Esophagus squamous epithelium (tissue), 5 donors: Measurements from ENCODE around the gene RPL18A. TPM values are rescaled to one million over a fixed set of nuclear protein-coding genes. Genes with fewer than 3 reads are reported as not detected.

ENCODE experiments used
- DNase-seq: peaks from one replicate; lab custom pipeline; 2025; lab: John Stamatoyannopoulos, UW
- H3K27ac ChIP-seq, 4 donors: fragments of 200-600 bp; sonication (generic); one replicate each; pipeline ENCODE4 v1.5.1; 2016 to 2019; ENCODE audit warnings: mild to moderate bottlenecking in 1 of 4
- H3K27me3 ChIP-seq, 4 donors: fragments of 200-600 bp; sonication (generic); 1 replicate in 3 of 4; 2 replicates in 1 of 4; pipeline versions ENCODE4 v1.5.1 to v1.6.0; 2017 to 2021; ENCODE audit warnings: antibody characterized with exemption in 1 of 4
- H3K36me3 ChIP-seq, 3 donors: fragments of 200-600 bp; sonication (generic); one replicate each; pipeline ENCODE4 v1.5.1; 2016 to 2019
- H3K4me1 ChIP-seq, 3 donors: fragments of 200-600 bp; sonication (generic); one replicate each; pipeline ENCODE4 v1.5.1; 2017 to 2019
- H3K4me3 ChIP-seq, 4 donors: fragments of 200-600 bp; sonication (generic); 1 replicate in 3 of 4; 2 replicates in 1 of 4; pipeline ENCODE4 v1.5.1; 2016 to 2019; ENCODE audit warnings: mild to moderate bottlenecking in 2 of 4, moderate library complexity in 1 of 4
- H3K9me3 ChIP-seq, 3 donors: fragments of 200-600 bp; sonication (generic); one replicate each; pipeline ENCODE4 v1.5.1; 2016 to 2019
- CTCF ChIP-seq, 6 experiments: fragments of 450-650 bp in 4 of 6; fragments of 200-600 bp in 2 of 6; sonication (generic) in 2 of 6; IDR thresholded peaks; one replicate each; pipeline ENCODE4 v1.5.1; 2016 to 2019; ENCODE audit warnings: antibody characterized with exemption in 6 of 6, mild to moderate bottlenecking in 4 of 6, moderate library complexity in 4 of 6
- POLR2A ChIP-seq, 4 donors: fragments of 450-650 bp; IDR thresholded peaks; one replicate each; pipeline ENCODE4 v1.6.1; 2017; ENCODE audit warnings: antibody characterized with exemption in 4 of 4, mild to moderate bottlenecking in 4 of 4, moderate library complexity in 3 of 4
- WGBS, 2 donors: methylation state at CpG; one replicate each; pipeline ENCODE4 v1.1.5; 2018; 5-methylcytosine and 5-hydroxymethylcytosine counted together
- intact Hi-C: fragments of 100-400 bp; cut with DNase I; formaldehyde crosslinking; loops from one replicate; pipeline ENCODE4 v1.15.0; 2022
- total RNA-seq, 4 donors: library from RNA; depleted of rRNA; stranded (reverse); fragments of >200 nt; gene quantifications; one replicate each; pipeline ENCODE4 v1.1.0, GENCODE V29; 2016
- donor health status: DM: yes; HTN: yes; CAD: no.

The RPL18A gene
- total RNA-seq, 4 donors from 2014 or later: 1,080 to 2,192 (median 1,622) TPM

GRCh38 chr19:17846146-17846545 lies 13.6 kb upstream of the RPL18A start:
- H3K4me1 ChIP-seq: peaks cover 22 to 89% (median 39%) of the 10 kb centered on the region in 3 donors
- peak overlapping the region in 2 of 4 donors; percentile 4 to 87 for H3K27ac ChIP-seq

GRCh38 chr19:17847538-17848366 lies 12.0 kb upstream of the RPL18A start, which contains the start of gene JAK3:
TSS of gene JAK3 (minus strand) at chr19:17847982. CDS start at chr19:17844417, 3,565 bp downstream.
- Histone ChIP-seq H3K27ac (peak within 1 kb of the TSS; percentile 69 to 91 (median 78)), H3K4me3 (peak within 1 kb of the TSS; percentile 25 to 65 (median 44)), H3K4me1 (peaks cover 13 to 77% (median 29%) of the 10 kb centered on the region in 3 donors), H3K9me3 (no peaks in the 10 kb centered on the region), H3K27me3 (peaks cover 0 to 47% (median 0%) of the 10 kb centered on the region in 4 donors), H3K36me3 (no peaks in the 10 kb centered on the region)
- DNase-seq: no peak
- TF ChIP-seq POLR2A (IDR thresholded peaks at IDR 0.05): peak in 1 of 4 donors; percentile 38
- TF ChIP-seq CTCF (IDR thresholded peaks at IDR 0.05): no peak
- 21 to 28% methylated on average over 11 to 16 of the region's 40 CpGs for WGBS, 2 donors
- intact Hi-C loops: no loop called here

More at GRCh38 chr19:17846146-17846545, 13.6 kb upstream of the RPL18A start:
- Histone ChIP-seq H3K36me3 (peaks cover 0 to 3% (median 0%) of the 10 kb centered on the region in 3 donors), H3K27me3 (peaks cover 0 to 64% (median 0%) of the 10 kb centered on the region in 4 donors), H3K9me3 (no peaks in the 10 kb centered on the region), H3K4me3 (peak overlapping the region in 2 of 4 donors; percentile 46 to 65)
- WGBS, 2 donors: 69 to 71% methylated on average over 8 of the region's 8 CpGs
- intact Hi-C loops: no loop called here
- no peak for TF ChIP-seq CTCF (IDR thresholded peaks at IDR 0.05)
- no peak for TF ChIP-seq POLR2A (IDR thresholded peaks at IDR 0.05)
- no peak for DNase-seq

- no peak for TF ChIP-seq CTCF (IDR thresholded peaks at IDR 0.05)
- no peak for TF ChIP-seq POLR2A (IDR thresholded peaks at IDR 0.05)
- intact Hi-C loops: no loop called here
- Histone ChIP-seq H3K27me3 (peaks cover 0 to 38% (median 0%) of the 10 kb centered on the region in 4 donors), H3K4me3 (no peak overlapping the region), H3K9me3 (no peaks in the 10 kb centered on the region), H3K4me1 (peaks cover 12 to 67% (median 28%) of the 10 kb centered on the region in 3 donors), H3K27ac (peak overlapping the region; percentile 69 to 91 (median 78)), H3K36me3 (no peaks in the 10 kb centered on the region)
- DNase-seq: no peak
- 35 to 51% methylated on average over 12 to 13 of the region's 14 CpGs for WGBS, 2 donors
Measured at GRCh38 chr19:17848595-17849292, 11.0 kb upstream of the RPL18A start.

- intact Hi-C loops: no loop called here
- no peak overlapping the region for H3K27ac ChIP-seq
- H3K36me3 ChIP-seq: no peaks in the 10 kb centered on the region
- no peaks in the 10 kb centered on the region for H3K27me3 ChIP-seq
- 68 to 81% methylated on average over 5 of the region's 6 CpGs for WGBS, 2 donors
- TF ChIP-seq CTCF (IDR thresholded peaks at IDR 0.05): no peak
- no peak for TF ChIP-seq POLR2A (IDR thresholded peaks at IDR 0.05)
- no peak overlapping the region for H3K4me3 ChIP-seq
- H3K9me3 ChIP-seq: no peaks in the 10 kb centered on the region
- peaks cover 0 to 32% (median 20%) of the 10 kb centered on the region in 3 donors for H3K4me1 ChIP-seq
- no peak for DNase-seq
Measured at GRCh38 chr19:17854061-17854460, 5.6 kb upstream of the RPL18A start.
